K562 (cell line): ENCODE data around the gene SIRT7. TPM values are rescaled to one million over a fixed set of nuclear protein-coding genes. Genes with fewer than 3 reads are reported as not detected.
A peak's percentile ranks its signal among the peaks of the same experiment; 100 is the strongest.

ENCODE experiments used
- ASH1L ChIP-seq: fragments of 450-650 bp; IDR thresholded peaks from 2 replicates; pipeline ENCODE4 v1.6.1; 2018; ENCODE audit warnings: borderline replicate concordance, mild to moderate bottlenecking, low read depth; ENCODE audit not compliant: partially characterized antibody
- DMBX1 ChIP-seq: fragments of 250-450 bp; sonication (Bioruptor Pico); IDR thresholded peaks from 2 replicates; pipeline ENCODE4 v1.8.0; 2022; ENCODE audit warnings: inconsistent platforms, mild to moderate bottlenecking, moderate library complexity, borderline replicate concordance
- ETS2 ChIP-seq: IDR thresholded peaks from 2 replicates; pipeline ENCODE4 v1.6.1; 2016; ENCODE audit warnings: borderline replicate concordance, missing genetic modification characterization, mild to moderate bottlenecking, moderate library complexity, missing compliant biosample characterization; ENCODE audit not compliant: poor library complexity, severe bottlenecking
- FOXK1 ChIP-seq: sonication (generic); formaldehyde crosslinking; IDR thresholded peaks from 2 replicates; pipeline ENCODE4 v1.8.0; 2022; ENCODE audit warnings: missing genetic modification reagents, mild to moderate bottlenecking, borderline replicate concordance
- HMGN3 ChIP-seq: IDR thresholded peaks from 2 replicates; pipeline ENCODE4 v1.6.1; 2011; ENCODE audit warnings: borderline replicate concordance, low read depth, mild to moderate bottlenecking, mixed read lengths, low read length; ENCODE audit not compliant: insufficient read length; ENCODE audit errors: extremely low read depth
- KLF13 ChIP-seq: fragments of 450-650 bp; IDR thresholded peaks from 2 replicates; pipeline ENCODE4 v1.6.1; 2016; ENCODE audit warnings: missing genetic modification characterization, low read depth, mild to moderate bottlenecking, missing compliant biosample characterization, moderate library complexity, borderline replicate concordance
- PHF8 ChIP-seq: fragments of 200-600 bp; sonication (generic); IDR thresholded peaks from 2 replicates; pipeline ENCODE4 v1.6.1; 2012; ENCODE audit warnings: mixed run types, mild to moderate bottlenecking, inconsistent platforms, low read length, moderate library complexity, borderline replicate concordance
- POLR2B ChIP-seq: fragments of 450-650 bp; IDR thresholded peaks from 2 replicates; pipeline ENCODE4 v1.6.1; 2018; ENCODE audit warnings: low read depth; ENCODE audit not compliant: partially characterized antibody
- SMAD4 ChIP-seq: fragments of 250-450 bp; sonication (Bioruptor Pico); conservative IDR thresholded peaks from 2 replicates; pipeline ENCODE4 v1.8.0; 2021; ENCODE audit warnings: inconsistent platforms, mild to moderate bottlenecking, moderate library complexity
- ZBED1 ChIP-seq: IDR thresholded peaks from 2 replicates; pipeline ENCODE4 v1.6.1; 2014
- polyA plus RNA-seq, 8 experiments: library from polyadenylated mRNA; depleted of rRNA in 4 of 8; stranded (reverse) in 5 of 8; unstranded in 3 of 8; fragments of >200 nt; fragmentation: Nextera tagmentation in 2 of 8; fragmentation: Illumina TruSeq in 1 of 8; extraction: Ambion mirVana in 2 of 8; extraction: Trizol in 1 of 8; gene quantifications; 2 replicates each; pipeline versions ENCODE4 v1.2.1 to v1.2.3, GENCODE V29; 2011 to 2014; ENCODE audit warnings: inconsistent platforms in 1 of 8, missing spikeins in 1 of 8
- total RNA-seq, 7 experiments: library from RNA; depleted of rRNA in 6 of 7; stranded (reverse); fragments of >200 nt in 6 of 7; fragmentation: Illumina TruSeq in 2 of 7; extraction: Trizol in 2 of 7; gene quantifications; 2 replicates each; pipeline versions ENCODE4 v1.2.1 to v1.2.3, GENCODE V29; 2011 to 2021; ENCODE audit warnings: low replicate concordance in 1 of 7
- TF ChIP-seq, protein P1 (sequence below): sonication (generic); formaldehyde crosslinking; IDR thresholded peaks from 2 replicates; pipeline ENCODE4 v1.8.1; 2022; ENCODE audit warnings: missing genetic modification reagents
- TF ChIP-seq, protein P2 (sequence below): fragments of 250-450 bp; sonication (Bioruptor Pico); IDR thresholded peaks from 2 replicates; pipeline ENCODE4 v1.9.0; 2021; ENCODE audit warnings: mild to moderate bottlenecking, inconsistent platforms
- TF ChIP-seq, protein P3 (sequence below): sonication (generic); formaldehyde crosslinking; IDR thresholded peaks from 2 replicates; pipeline ENCODE4 v1.8.0; 2023; ENCODE audit warnings: mild to moderate bottlenecking, missing genetic modification reagents
- TF ChIP-seq, protein P4 (sequence below), 2 experiments: fragments of 450-650 bp in 1 of 2; sonication (generic) in 1 of 2; formaldehyde crosslinking; conservative IDR thresholded peaks; 2 replicates each; pipeline versions ENCODE4 v1.4.0 to v1.8.1; 2020 to 2022; ENCODE audit warnings: mild to moderate bottlenecking in 1 of 2, missing genetic modification reagents in 1 of 2
- TF ChIP-seq, protein P5 (sequence below): fragments of 450-650 bp; formaldehyde crosslinking; IDR thresholded peaks from 2 replicates; pipeline ENCODE4 v1.4.0; 2020; ENCODE audit warnings: mild to moderate bottlenecking, mixed read lengths

SIRT7 gene
- total and polyA plus RNA-seq, 9 of the 15 experiments (the other 6 are each of a cell fraction or from before 2014, with no cell fraction given), result 1.6 to 54.8 (median 20.3) TPM

DNA sequence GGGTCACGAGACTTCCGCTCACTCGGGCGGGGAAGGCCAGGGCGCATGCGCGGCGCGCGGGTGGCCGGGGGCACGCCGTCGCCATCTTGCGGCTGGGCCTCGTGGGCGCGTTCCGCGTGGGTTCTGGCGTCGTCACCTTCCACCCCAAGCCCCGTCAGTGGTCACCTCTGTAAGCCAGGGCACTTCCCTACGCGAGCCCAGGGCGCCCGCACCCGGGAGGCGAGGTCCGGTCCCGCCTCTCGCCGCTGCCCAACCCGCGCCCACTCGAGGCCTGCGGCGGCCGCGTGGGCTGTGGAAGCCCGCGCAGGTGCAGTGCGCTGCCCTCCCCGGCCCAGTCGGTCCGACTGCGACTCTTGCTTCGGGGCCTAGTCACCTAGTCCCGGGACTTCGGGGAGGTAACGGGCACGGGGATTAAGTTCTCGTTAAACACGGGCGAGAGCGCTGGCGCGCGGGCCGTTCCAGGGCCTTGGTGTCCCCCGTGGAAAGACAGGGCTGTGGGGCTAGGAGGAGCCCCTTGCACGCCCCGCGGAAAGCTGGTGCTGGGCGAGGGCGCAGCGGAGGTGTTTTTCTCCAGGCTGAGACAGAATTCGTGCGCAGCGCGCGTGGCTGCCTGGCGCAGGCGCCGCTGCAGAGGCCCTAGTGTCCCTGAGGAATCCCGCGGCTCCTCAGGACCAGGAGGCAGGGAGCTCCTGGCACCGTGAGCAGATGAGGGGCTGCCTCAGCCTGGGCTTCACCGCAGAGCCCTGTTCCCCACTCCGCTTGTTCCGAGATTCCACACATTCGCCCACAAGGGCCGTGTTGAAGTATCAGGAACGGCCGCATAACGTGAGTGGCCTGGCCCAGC is 46.4 kb downstream of the SIRT7 start (continued):
- TF ChIP-seq, protein P1, sequence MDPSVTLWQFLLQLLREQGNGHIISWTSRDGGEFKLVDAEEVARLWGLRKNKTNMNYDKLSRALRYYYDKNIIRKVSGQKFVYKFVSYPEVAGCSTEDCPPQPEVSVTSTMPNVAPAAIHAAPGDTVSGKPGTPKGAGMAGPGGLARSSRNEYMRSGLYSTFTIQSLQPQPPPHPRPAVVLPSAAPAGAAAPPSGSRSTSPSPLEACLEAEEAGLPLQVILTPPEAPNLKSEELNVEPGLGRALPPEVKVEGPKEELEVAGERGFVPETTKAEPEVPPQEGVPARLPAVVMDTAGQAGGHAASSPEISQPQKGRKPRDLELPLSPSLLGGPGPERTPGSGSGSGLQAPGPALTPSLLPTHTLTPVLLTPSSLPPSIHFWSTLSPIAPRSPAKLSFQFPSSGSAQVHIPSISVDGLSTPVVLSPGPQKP (CRISPR knock-in tag), result no peak
- TF ChIP-seq, protein P2, sequence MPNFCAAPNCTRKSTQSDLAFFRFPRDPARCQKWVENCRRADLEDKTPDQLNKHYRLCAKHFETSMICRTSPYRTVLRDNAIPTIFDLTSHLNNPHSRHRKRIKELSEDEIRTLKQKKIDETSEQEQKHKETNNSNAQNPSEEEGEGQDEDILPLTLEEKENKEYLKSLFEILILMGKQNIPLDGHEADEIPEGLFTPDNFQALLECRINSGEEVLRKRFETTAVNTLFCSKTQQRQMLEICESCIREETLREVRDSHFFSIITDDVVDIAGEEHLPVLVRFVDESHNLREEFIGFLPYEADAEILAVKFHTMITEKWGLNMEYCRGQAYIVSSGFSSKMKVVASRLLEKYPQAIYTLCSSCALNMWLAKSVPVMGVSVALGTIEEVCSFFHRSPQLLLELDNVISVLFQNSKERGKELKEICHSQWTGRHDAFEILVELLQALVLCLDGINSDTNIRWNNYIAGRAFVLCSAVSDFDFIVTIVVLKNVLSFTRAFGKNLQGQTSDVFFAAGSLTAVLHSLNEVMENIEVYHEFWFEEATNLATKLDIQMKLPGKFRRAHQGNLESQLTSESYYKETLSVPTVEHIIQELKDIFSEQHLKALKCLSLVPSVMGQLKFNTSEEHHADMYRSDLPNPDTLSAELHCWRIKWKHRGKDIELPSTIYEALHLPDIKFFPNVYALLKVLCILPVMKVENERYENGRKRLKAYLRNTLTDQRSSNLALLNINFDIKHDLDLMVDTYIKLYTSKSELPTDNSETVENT (CRISPR knock-in tag), result peak; percentile 89
- peak; percentile 49; the same call in 1 of the 2 replicates for TF ChIP-seq DMBX1 (CRISPR knock-in tag)
- peak; percentile 68 for TF ChIP-seq PHF8
- TF ChIP-seq FOXK1, result no peak; the same call in 1 of the 2 replicates
- TF ChIP-seq HMGN3, result peak; percentile 72
- TF ChIP-seq ASH1L, result no peak
- TF ChIP-seq, protein P3, sequence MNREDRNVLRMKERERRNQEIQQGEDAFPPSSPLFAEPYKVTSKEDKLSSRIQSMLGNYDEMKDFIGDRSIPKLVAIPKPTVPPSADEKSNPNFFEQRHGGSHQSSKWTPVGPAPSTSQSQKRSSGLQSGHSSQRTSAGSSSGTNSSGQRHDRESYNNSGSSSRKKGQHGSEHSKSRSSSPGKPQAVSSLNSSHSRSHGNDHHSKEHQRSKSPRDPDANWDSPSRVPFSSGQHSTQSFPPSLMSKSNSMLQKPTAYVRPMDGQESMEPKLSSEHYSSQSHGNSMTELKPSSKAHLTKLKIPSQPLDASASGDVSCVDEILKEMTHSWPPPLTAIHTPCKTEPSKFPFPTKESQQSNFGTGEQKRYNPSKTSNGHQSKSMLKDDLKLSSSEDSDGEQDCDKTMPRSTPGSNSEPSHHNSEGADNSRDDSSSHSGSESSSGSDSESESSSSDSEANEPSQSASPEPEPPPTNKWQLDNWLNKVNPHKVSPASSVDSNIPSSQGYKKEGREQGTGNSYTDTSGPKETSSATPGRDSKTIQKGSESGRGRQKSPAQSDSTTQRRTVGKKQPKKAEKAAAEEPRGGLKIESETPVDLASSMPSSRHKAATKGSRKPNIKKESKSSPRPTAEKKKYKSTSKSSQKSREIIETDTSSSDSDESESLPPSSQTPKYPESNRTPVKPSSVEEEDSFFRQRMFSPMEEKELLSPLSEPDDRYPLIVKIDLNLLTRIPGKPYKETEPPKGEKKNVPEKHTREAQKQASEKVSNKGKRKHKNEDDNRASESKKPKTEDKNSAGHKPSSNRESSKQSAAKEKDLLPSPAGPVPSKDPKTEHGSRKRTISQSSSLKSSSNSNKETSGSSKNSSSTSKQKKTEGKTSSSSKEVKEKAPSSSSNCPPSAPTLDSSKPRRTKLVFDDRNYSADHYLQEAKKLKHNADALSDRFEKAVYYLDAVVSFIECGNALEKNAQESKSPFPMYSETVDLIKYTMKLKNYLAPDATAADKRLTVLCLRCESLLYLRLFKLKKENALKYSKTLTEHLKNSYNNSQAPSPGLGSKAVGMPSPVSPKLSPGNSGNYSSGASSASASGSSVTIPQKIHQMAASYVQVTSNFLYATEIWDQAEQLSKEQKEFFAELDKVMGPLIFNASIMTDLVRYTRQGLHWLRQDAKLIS (CRISPR knock-in tag), result peak; percentile 96
- TF ChIP-seq ETS2 (tag), result no peak
- TF ChIP-seq POLR2B, result peak; percentile 51
- TF ChIP-seq SMAD4 (CRISPR knock-in tag), result peak; percentile 82; the same call in 1 of the 2 replicates
- TF ChIP-seq, protein P4, sequence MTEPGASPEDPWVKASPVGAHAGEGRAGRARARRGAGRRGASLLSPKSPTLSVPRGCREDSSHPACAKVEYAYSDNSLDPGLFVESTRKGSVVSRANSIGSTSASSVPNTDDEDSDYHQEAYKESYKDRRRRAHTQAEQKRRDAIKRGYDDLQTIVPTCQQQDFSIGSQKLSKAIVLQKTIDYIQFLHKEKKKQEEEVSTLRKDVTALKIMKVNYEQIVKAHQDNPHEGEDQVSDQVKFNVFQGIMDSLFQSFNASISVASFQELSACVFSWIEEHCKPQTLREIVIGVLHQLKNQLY (CRISPR knock-in tag; conservative IDR thresholded peaks at IDR 0.05), result no peak
- peak; percentile 17; the same call in 1 of the 2 replicates for TF ChIP-seq KLF13 (tag)
- TF ChIP-seq, protein P5, sequence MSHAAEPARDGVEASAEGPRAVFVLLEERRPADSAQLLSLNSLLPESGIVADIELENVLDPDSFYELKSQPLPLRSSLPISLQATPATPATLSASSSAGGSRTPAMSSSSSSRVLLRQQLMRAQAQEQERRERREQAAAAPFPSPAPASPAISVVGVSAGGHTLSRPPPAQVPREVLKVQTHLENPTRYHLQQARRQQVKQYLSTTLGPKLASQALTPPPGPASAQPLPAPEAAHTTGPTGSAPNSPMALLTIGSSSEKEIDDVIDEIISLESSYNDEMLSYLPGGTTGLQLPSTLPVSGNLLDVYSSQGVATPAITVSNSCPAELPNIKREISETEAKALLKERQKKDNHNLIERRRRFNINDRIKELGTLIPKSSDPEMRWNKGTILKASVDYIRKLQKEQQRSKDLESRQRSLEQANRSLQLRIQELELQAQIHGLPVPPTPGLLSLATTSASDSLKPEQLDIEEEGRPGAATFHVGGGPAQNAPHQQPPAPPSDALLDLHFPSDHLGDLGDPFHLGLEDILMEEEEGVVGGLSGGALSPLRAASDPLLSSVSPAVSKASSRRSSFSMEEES (CRISPR knock-in tag), result peak; percentile 97
- TF ChIP-seq ZBED1, result no peak
